Activated B cell treated with CpG ODN at 0.5 μM for 24 hours (primary cell): ENCODE results near the gene DYNC2H1. TPM values are rescaled to one million over a fixed set of nuclear protein-coding genes. Genes with fewer than 3 reads are reported as not detected.

Experiments used
- ATAC-seq: fragments of 200-7000 bp; cut with Tn5 transposase; one replicate; pipeline ENCODE4 v1.10.0; 2021; ENCODE audit warnings: low read depth, mild to moderate bottlenecking, moderate library complexity
- CTCF ChIA-PET: fragments of 350-600 bp; sonication (Branson Sonifier 250); formaldehyde crosslinking; loops from one replicate; lab custom pipeline; 2021; ENCODE audit warnings: antibody characterized with exemption; lab: Charles Lee
- POLR2A ChIA-PET: fragments of 350-600 bp; sonication (Branson Sonifier 250); formaldehyde crosslinking; loops from one replicate; lab custom pipeline; 2021; ENCODE audit warnings: antibody characterized with exemption; lab: Charles Lee
- DNase-seq: peaks from one replicate; pipeline ENCODE4 v3.0.0; 2022
- H3K27ac Mint-ChIP-seq: one replicate; pipeline ENCODE4 v1.8.0; 2020; ENCODE audit warnings: mixed read lengths
- H3K27me3 Mint-ChIP-seq: one replicate; pipeline ENCODE4 v1.8.0; 2021; ENCODE audit warnings: mixed read lengths
- H3K36me3 Mint-ChIP-seq: one replicate; pipeline ENCODE4 v1.8.0; 2021; ENCODE audit warnings: low read depth, mixed read lengths
- H3K4me1 Mint-ChIP-seq: one replicate; pipeline ENCODE4 v1.8.0; 2021; ENCODE audit warnings: mixed read lengths
- H3K4me3 Mint-ChIP-seq: one replicate; pipeline ENCODE4 v1.8.0; 2020; ENCODE audit warnings: mild to moderate bottlenecking, mixed read lengths
- H3K9me3 Mint-ChIP-seq: one replicate; pipeline ENCODE4 v1.8.0; 2020; ENCODE audit warnings: mixed read lengths
- intact Hi-C: fragments of 100-400 bp; cut with micrococcal nuclease; formaldehyde crosslinking; loops from one replicate; pipeline ENCODE4 v1.15.1; 2024
- total RNA-seq: library from RNA; stranded (reverse); gene quantifications from 2 replicates; pipeline ENCODE4 v1.2.3, GENCODE V29; 2022
- TF ChIP-seq, protein P1 (sequence below): fragments of 200-600 bp; IDR thresholded peaks from one replicate; pipeline ENCODE4 v1.8.0; 2022; ENCODE audit warnings: antibody characterized with exemption, mild to moderate bottlenecking

The DYNC2H1 gene
- total RNA-seq, 1 donor from 2014 or later, result 3.2 TPM

GRCh38 chr11:103494491-103494890, 385.3 kb downstream of the DYNC2H1 start:
- no peak overlapping the region for H3K4me3 Mint-ChIP-seq

GRCh38 chr11:103497268-103497667, 388.0 kb downstream of the DYNC2H1 start:
- no peak overlapping the region for H3K4me3 Mint-ChIP-seq
- intact Hi-C loops, result no loop called here
- DNase-seq, result no peak
- peaks cover 3% of the 10 kb centered on the region for H3K9me3 Mint-ChIP-seq
- no peak for ATAC-seq
- no peaks in the 10 kb centered on the region for H3K36me3 Mint-ChIP-seq
- ChIA-PET POLR2A (no interaction called here), CTCF (no interaction called here)
- TF ChIP-seq, protein P1, sequence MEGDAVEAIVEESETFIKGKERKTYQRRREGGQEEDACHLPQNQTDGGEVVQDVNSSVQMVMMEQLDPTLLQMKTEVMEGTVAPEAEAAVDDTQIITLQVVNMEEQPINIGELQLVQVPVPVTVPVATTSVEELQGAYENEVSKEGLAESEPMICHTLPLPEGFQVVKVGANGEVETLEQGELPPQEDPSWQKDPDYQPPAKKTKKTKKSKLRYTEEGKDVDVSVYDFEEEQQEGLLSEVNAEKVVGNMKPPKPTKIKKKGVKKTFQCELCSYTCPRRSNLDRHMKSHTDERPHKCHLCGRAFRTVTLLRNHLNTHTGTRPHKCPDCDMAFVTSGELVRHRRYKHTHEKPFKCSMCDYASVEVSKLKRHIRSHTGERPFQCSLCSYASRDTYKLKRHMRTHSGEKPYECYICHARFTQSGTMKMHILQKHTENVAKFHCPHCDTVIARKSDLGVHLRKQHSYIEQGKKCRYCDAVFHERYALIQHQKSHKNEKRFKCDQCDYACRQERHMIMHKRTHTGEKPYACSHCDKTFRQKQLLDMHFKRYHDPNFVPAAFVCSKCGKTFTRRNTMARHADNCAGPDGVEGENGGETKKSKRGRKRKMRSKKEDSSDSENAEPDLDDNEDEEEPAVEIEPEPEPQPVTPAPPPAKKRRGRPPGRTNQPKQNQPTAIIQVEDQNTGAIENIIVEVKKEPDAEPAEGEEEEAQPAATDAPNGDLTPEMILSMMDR, result no peak
- H3K27ac Mint-ChIP-seq, result no peak overlapping the region
- peaks cover 2% of the 10 kb centered on the region for H3K27me3 Mint-ChIP-seq
- H3K4me1 Mint-ChIP-seq, result no peaks in the 10 kb centered on the region

More at GRCh38 chr11:103494491-103494890, 385.3 kb downstream of the DYNC2H1 start:
- intact Hi-C loops, result no loop called here
- POLR2A ChIA-PET, result no interaction called here
- Mint-ChIP-seq H3K27ac (no peak overlapping the region), H3K36me3 (no peaks in the 10 kb centered on the region), H3K4me1 (no peaks in the 10 kb centered on the region), H3K9me3 (no peaks in the 10 kb centered on the region), H3K27me3 (peaks cover 2% of the 10 kb centered on the region)
- ATAC-seq (no peak), DNase-seq (no peak)
- TF ChIP-seq, protein P1, result no peak
- CTCF ChIA-PET, result no interaction called here

GRCh38 chr11:103499710-103500340, 390.6 kb downstream of the DYNC2H1 start:
- intact Hi-C loops, result no loop called here
- H3K36me3 Mint-ChIP-seq, result no peaks in the 10 kb centered on the region
- ChIA-PET CTCF (no interaction called here), POLR2A (no interaction called here)
- ATAC-seq (no peak), DNase-seq (no peak)
- TF ChIP-seq, protein P1, result no peak
- peaks cover 3% of the 10 kb centered on the region for H3K9me3 Mint-ChIP-seq
- no peak overlapping the region for H3K27ac Mint-ChIP-seq
- no peak overlapping the region for H3K4me3 Mint-ChIP-seq
- no peaks in the 10 kb centered on the region for H3K4me1 Mint-ChIP-seq
- H3K27me3 Mint-ChIP-seq, result peaks cover 2% of the 10 kb centered on the region

- POLR2A ChIA-PET, result no interaction called here
- no peaks in the 10 kb centered on the region for H3K27me3 Mint-ChIP-seq
- intact Hi-C loops, result no loop called here
- CTCF ChIA-PET, result interaction anchor here (0.6 kb wide), 1 partner anchor 647 kb away, joined by 3 read pairs; no protein-coding TSS in a partner anchor
- ATAC-seq (no peak), DNase-seq (no peak)
- H3K9me3 Mint-ChIP-seq, result no peaks in the 10 kb centered on the region
- H3K4me1 Mint-ChIP-seq, result no peaks in the 10 kb centered on the region
- no peak overlapping the region for H3K4me3 Mint-ChIP-seq
- no peaks in the 10 kb centered on the region for H3K36me3 Mint-ChIP-seq
- TF ChIP-seq, protein P1, result no peak
- no peak overlapping the region for H3K27ac Mint-ChIP-seq
Measured at GRCh38 chr11:103515283-103515682, 406.1 kb downstream of the DYNC2H1 start.

- H3K27ac Mint-ChIP-seq, result no peak overlapping the region
- no peaks in the 10 kb centered on the region for H3K27me3 Mint-ChIP-seq
- H3K36me3 Mint-ChIP-seq, result no peaks in the 10 kb centered on the region
- TF ChIP-seq, protein P1, result no peak
- ChIA-PET POLR2A (no interaction called here), CTCF (no interaction called here)
- H3K4me3 Mint-ChIP-seq, result no peak overlapping the region
- no peak for ATAC-seq
- DNase-seq, result no peak
- intact Hi-C loops, result no loop called here
- H3K9me3 Mint-ChIP-seq, result no peaks in the 10 kb centered on the region
- no peaks in the 10 kb centered on the region for H3K4me1 Mint-ChIP-seq
Measured at GRCh38 chr11:103520792-103521191, 411.6 kb downstream of the DYNC2H1 start.
